SK-N-SH (cell line): Measurements from ENCODE around the gene ECSCR. TPM values are rescaled to one million over a fixed set of nuclear protein-coding genes. Genes with fewer than 3 reads are reported as not detected.

Source experiments
- CTCF ChIA-PET: fragments of 300-600, 350-600 bp; formaldehyde crosslinking; extraction: SDS; loops from one replicate; lab custom pipeline; 2021; lab: Yijun Ruan, JAX
- POLR2A ChIA-PET: fragments of 350-600 bp; sonication (Branson Sonifier 250); formaldehyde crosslinking; extraction: SDS; loops from one replicate; lab custom pipeline; 2020; ENCODE audit warnings: antibody characterized with exemption, inconsistent platforms; lab: Yijun Ruan, JAX
- DNase-seq: peaks from one replicate; pipeline ENCODE4 v3.0.0; 2012
- H2AFZ ChIP-seq: fragments of 200-600 bp; sonication (generic); 2 replicates; pipeline ENCODE4 v1.8.1; 2016; ENCODE audit warnings: antibody characterized with exemption, mild to moderate bottlenecking, low read depth
- H3F3A ChIP-seq: fragments of 200-600 bp; sonication (generic); replicated peaks from 2 replicates; pipeline ENCODE3; 2016; ENCODE audit warnings: antibody characterized with exemption, mild to moderate bottlenecking; ENCODE audit not compliant: insufficient read depth
- H3K27ac ChIP-seq, 2 experiments: fragments of 200-500 bp in 1 of 2; fragments of 200-600 bp in 1 of 2; sonication (Bioruptor generic) in 1 of 2; sonication (generic), shearing (Covaris generic) in 1 of 2; 2 replicates each; pipeline versions ENCODE4 v1.5.1 to v1.6.1; 2014 to 2016; ENCODE audit warnings: low read depth in 2 of 2, inconsistent platforms in 1 of 2, low read length in 1 of 2, mild to moderate bottlenecking in 1 of 2, mixed read lengths in 1 of 2
- H3K27me3 ChIP-seq: fragments of 200-600 bp; sonication (generic), shearing (Covaris generic); 2 replicates; pipeline ENCODE4 v1.6.1; 2016; ENCODE audit warnings: mixed run types; ENCODE audit not compliant: insufficient read depth
- H3K36me3 ChIP-seq, 2 experiments: fragments of 200-500 bp in 1 of 2; fragments of 200-600 bp in 1 of 2; sonication (Bioruptor generic) in 1 of 2; sonication (generic) in 1 of 2; replicated peaks in 1 of 2; 2 replicates each; pipeline versions ENCODE3 to v1.5.1; 2014 to 2016; ENCODE audit warnings: low read length in 1 of 2, mild to moderate bottlenecking in 1 of 2; ENCODE audit not compliant: insufficient read depth in 2 of 2, control insufficient read depth in 1 of 2
- H3K4me1 ChIP-seq, 2 experiments: fragments of 200-500 bp in 1 of 2; fragments of 200-600 bp in 1 of 2; sonication (Bioruptor generic) in 1 of 2; sonication (generic), shearing (Covaris generic) in 1 of 2; 2 replicates each; pipeline versions ENCODE4 v1.5.1 to v1.6.1; 2014 to 2016; ENCODE audit warnings: low read depth in 1 of 2, low read length in 1 of 2, mixed run types in 1 of 2; ENCODE audit not compliant: insufficient read depth in 2 of 2, control insufficient read depth in 1 of 2
- H3K4me2 ChIP-seq: fragments of 200-600 bp; sonication (generic), shearing (Covaris generic); 2 replicates; pipeline ENCODE4 v1.6.1; 2017; ENCODE audit warnings: mixed run types
- H3K4me3 ChIP-seq, 2 experiments: fragments of 200-500 bp in 1 of 2; fragments of 200-600 bp in 1 of 2; sonication (Bioruptor generic) in 1 of 2; sonication (generic), shearing (Covaris generic) in 1 of 2; 2 replicates each; pipeline versions ENCODE4 v1.5.1 to v1.8.1; 2014 to 2016; ENCODE audit warnings: low read depth in 2 of 2, inconsistent platforms in 1 of 2, low read length in 1 of 2, mild to moderate bottlenecking in 1 of 2, mixed read lengths in 1 of 2, moderate library complexity in 1 of 2
- H3K79me2 ChIP-seq: fragments of 200-600 bp; sonication (generic); 2 replicates; pipeline ENCODE4 v1.8.1; 2017; ENCODE audit warnings: mild to moderate bottlenecking; ENCODE audit not compliant: insufficient read depth
- H3K9ac ChIP-seq: fragments of 200-600 bp; sonication (generic); 2 replicates; pipeline ENCODE4 v1.6.1; 2017; ENCODE audit warnings: mixed run types
- H3K9me2 ChIP-seq: fragments of 200-600 bp; sonication (generic); 2 replicates; pipeline ENCODE4 v1.6.1; 2017; ENCODE audit warnings: mixed run types
- H3K9me3 ChIP-seq: fragments of 200-600 bp; sonication (generic); 2 replicates; pipeline ENCODE4 v1.6.1; 2017; ENCODE audit warnings: mixed run types, mild to moderate bottlenecking, moderate library complexity
- H4K20me1 ChIP-seq: fragments of 200-600 bp; sonication (generic); 2 replicates; pipeline ENCODE4 v1.6.1; 2017; ENCODE audit warnings: mild to moderate bottlenecking, mixed run types; ENCODE audit not compliant: insufficient read depth
- CHD2 ChIP-seq: fragments of 150-350 bp; IDR thresholded peaks from 2 replicates; pipeline ENCODE4 v1.6.1; 2018; ENCODE audit warnings: low read length; ENCODE audit not compliant: partially characterized antibody
- EP300 ChIP-seq, 2 experiments: IDR thresholded peaks; 2 replicates each; pipeline versions ENCODE4 v1.4.0 to v1.6.1; 2012; ENCODE audit warnings: borderline replicate concordance in 1 of 2, low read depth in 1 of 2, low read length in 1 of 2
- GABPA ChIP-seq: IDR thresholded peaks from 2 replicates; pipeline ENCODE4 v1.4.0; 2012; ENCODE audit warnings: low read depth, mild to moderate bottlenecking
- GATA2 ChIP-seq: sonication (generic); formaldehyde crosslinking; IDR thresholded peaks from 2 replicates; pipeline ENCODE4 v1.5.0; 2020; ENCODE audit warnings: mild to moderate bottlenecking, missing genetic modification reagents
- NRF1 ChIP-seq: IDR thresholded peaks from 2 replicates; pipeline ENCODE4 v1.6.1; 2012; ENCODE audit warnings: low read depth, mild to moderate bottlenecking, low read length
- RAD21 ChIP-seq: IDR thresholded peaks from 2 replicates; pipeline ENCODE4 v1.6.1; 2012; ENCODE audit warnings: mild to moderate bottlenecking, low read length
- RXRA ChIP-seq: IDR thresholded peaks from 2 replicates; pipeline ENCODE4 v1.4.0; 2012; ENCODE audit warnings: low read depth, mild to moderate bottlenecking, borderline replicate concordance
- SIN3A ChIP-seq: IDR thresholded peaks from 2 replicates; pipeline ENCODE4 v1.6.1; 2012; ENCODE audit warnings: low read depth, mild to moderate bottlenecking, low read length, moderate library complexity, borderline replicate concordance
- SMC3 ChIP-seq: IDR thresholded peaks from 2 replicates; pipeline ENCODE4 v1.6.1; 2012; ENCODE audit warnings: low read depth, low read length, improper control_type of control experiment
- TCF12 ChIP-seq: IDR thresholded peaks from 2 replicates; pipeline ENCODE4 v1.4.0; 2012
- YY1 ChIP-seq: IDR thresholded peaks from 2 replicates; pipeline ENCODE4 v1.4.0; 2012; ENCODE audit warnings: low read depth, mild to moderate bottlenecking
- WGBS: methylation state at CpG from one replicate; pipeline ENCODE4 v1.1.6; 2017; ENCODE audit warnings: low lambda C conversion rate; 5-methylcytosine and 5-hydroxymethylcytosine counted together
- polyA plus RNA-seq, 3 experiments: library from polyadenylated mRNA; depleted of rRNA; stranded (reverse); fragments of >200 nt; gene quantifications; 2 replicates each; pipeline ENCODE4 v1.2.3, GENCODE V29; 2012
- TF ChIP-seq, protein P1 (sequence below): fragments of 200-600 bp; sonication (generic); IDR thresholded peaks from 2 replicates; pipeline ENCODE4 v1.6.1; 2017; ENCODE audit warnings: antibody characterized with exemption, mild to moderate bottlenecking, moderate library complexity
- TF ChIP-seq, protein P2 (sequence below): fragments of 150-350 bp; IDR thresholded peaks from 2 replicates; pipeline ENCODE4 v1.6.1; 2016; ENCODE audit warnings: mild to moderate bottlenecking, low read depth, low read length
- TF ChIP-seq, protein P3 (sequence below): IDR thresholded peaks from 2 replicates; pipeline ENCODE4 v1.6.1; 2012; ENCODE audit warnings: mild to moderate bottlenecking, low read depth, low read length, moderate library complexity

The ECSCR gene
- polyA plus RNA-seq, 1 of the 3 experiments (the other 2 are of a cell fraction), result 10.9 TPM

DNA sequence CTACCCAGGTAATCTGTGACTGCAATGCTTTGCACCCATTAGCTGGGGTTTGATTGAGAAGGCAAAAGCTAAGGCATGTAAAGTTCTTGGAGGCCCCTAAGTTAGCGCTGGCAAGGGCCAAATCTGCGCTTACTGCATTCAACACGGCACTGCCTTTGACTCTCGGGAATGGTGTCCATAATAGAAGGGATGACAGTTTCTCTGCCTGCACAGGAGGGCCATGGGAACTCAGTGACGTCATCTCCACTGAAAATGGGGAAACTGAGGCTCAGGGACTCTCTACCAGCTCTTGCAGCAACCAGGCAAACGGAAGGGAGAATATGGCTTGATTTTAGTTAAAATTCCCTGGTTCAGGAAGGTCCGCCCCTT, 59.1 kb downstream of the ECSCR start:
- 16% methylated on average over 7 of the region's 7 CpGs for WGBS
- Histone ChIP-seq H3K4me3 (peak overlapping the region; percentile 57 to 66), H3K9me2 (no peaks in the 10 kb centered on the region), H3K4me1 (peaks cover 0 to 13% of the 10 kb centered on the region in 2 experiments; a peak in 1 of 4 replicates), H3K36me3 (peaks cover 0 to 2% of the 10 kb centered on the region in 2 experiments), H4K20me1 (no peaks in the 10 kb centered on the region), H3K9ac (peak overlapping the region; percentile 74), H2AFZ (peak overlapping the region; percentile 82), H3K27me3 (no peaks in the 10 kb centered on the region), H3K9me3 (no peaks in the 10 kb centered on the region), H3K79me2 (no peaks in the 10 kb centered on the region), H3K27ac (peak overlapping the region; percentile 94 to 95), H3K4me2 (peak overlapping the region; percentile 76), H3F3A (peaks cover 8% of the 10 kb centered on the region)
- CTCF ChIA-PET, result interaction anchor here (1.1 to 3.4 kb wide), 6 partner anchors 11 to 939 kb away, joined by 3 to 29 read pairs (median 7); partner anchors contain the start of genes DNAJC18, MZB1 and PROB1
- POLR2A ChIA-PET, result interaction anchor here (0.5 to 1.1 kb wide), 4 partner anchors 9 to 301 kb away, joined by 3 to 5 read pairs (median 4); partner anchors contain the start of genes DNAJC18 and PROB1
- TF ChIP-seq EP300 (IDR thresholded peaks at IDR 0.05; ENCODE audit: borderline replicate concordance in 1 of 2, low read depth in 1 of 2, low read length in 1 of 2), result no peak
- no peak for DNase-seq

DNA sequence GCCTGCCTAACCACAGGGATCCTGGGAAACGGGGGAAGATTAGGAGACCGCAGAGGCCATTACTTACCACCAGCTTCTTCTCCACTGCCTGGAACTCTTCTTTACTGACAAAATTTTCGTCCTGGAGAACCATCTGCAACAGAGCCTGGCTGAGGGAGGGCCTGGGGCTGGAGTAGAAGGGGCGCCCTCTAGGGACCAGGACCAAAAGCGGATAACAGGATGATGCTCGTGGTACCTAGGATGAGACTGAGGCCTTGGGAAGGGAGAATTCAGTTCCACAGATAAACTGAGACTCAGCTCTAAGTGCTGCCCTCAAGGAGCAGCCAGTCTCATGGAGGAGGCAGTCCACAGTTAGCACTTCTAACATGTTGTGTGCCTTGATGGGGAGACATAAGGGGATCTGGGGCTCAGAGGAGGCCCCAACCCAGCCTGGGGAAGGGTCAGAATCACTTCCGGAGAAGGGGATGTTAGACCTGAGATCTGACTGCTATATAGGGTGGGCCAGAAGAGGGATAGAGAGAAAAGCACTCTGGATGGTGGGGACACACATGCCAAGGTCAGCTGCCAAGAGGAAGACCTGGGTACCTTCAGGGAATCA, 59.9 kb downstream of the ECSCR start:
- TF ChIP-seq SMC3 (no peak), RAD21 (peak; percentile 34; the same call in 1 of the 2 replicates), NRF1 (no peak)
- TF ChIP-seq, protein P1, sequence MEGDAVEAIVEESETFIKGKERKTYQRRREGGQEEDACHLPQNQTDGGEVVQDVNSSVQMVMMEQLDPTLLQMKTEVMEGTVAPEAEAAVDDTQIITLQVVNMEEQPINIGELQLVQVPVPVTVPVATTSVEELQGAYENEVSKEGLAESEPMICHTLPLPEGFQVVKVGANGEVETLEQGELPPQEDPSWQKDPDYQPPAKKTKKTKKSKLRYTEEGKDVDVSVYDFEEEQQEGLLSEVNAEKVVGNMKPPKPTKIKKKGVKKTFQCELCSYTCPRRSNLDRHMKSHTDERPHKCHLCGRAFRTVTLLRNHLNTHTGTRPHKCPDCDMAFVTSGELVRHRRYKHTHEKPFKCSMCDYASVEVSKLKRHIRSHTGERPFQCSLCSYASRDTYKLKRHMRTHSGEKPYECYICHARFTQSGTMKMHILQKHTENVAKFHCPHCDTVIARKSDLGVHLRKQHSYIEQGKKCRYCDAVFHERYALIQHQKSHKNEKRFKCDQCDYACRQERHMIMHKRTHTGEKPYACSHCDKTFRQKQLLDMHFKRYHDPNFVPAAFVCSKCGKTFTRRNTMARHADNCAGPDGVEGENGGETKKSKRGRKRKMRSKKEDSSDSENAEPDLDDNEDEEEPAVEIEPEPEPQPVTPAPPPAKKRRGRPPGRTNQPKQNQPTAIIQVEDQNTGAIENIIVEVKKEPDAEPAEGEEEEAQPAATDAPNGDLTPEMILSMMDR, result peak; percentile 52
- Histone ChIP-seq H3K9ac (no peak overlapping the region), H4K20me1 (no peaks in the 10 kb centered on the region), H3K9me2 (no peaks in the 10 kb centered on the region), H3K36me3 (peaks cover 0 to 2% of the 10 kb centered on the region in 2 experiments), H3K27ac (peak overlapping the region in 1 of 2 experiments; percentile 94; a peak in 1 of 4 replicates), H3K4me2 (peak overlapping the region; percentile 76), H2AFZ (no peak overlapping the region), H3K4me3 (no peak overlapping the region), H3K9me3 (no peaks in the 10 kb centered on the region), H3K79me2 (no peaks in the 10 kb centered on the region), H3K27me3 (no peaks in the 10 kb centered on the region), H3F3A (peaks cover 8% of the 10 kb centered on the region), H3K4me1 (peaks cover 0 to 13% of the 10 kb centered on the region in 2 experiments; a peak in 1 of 4 replicates)
- CTCF ChIA-PET, result interaction anchor here (0.8 to 3.4 kb wide), 9 partner anchors 9 to 938 kb away, joined by 3 to 29 read pairs (median 5); partner anchors contain the start of genes DNAJC18, MZB1 and PROB1
- POLR2A ChIA-PET, result no interaction called here
- 84% methylated on average over 7 of the region's 7 CpGs for WGBS
- no peak for DNase-seq

DNA sequence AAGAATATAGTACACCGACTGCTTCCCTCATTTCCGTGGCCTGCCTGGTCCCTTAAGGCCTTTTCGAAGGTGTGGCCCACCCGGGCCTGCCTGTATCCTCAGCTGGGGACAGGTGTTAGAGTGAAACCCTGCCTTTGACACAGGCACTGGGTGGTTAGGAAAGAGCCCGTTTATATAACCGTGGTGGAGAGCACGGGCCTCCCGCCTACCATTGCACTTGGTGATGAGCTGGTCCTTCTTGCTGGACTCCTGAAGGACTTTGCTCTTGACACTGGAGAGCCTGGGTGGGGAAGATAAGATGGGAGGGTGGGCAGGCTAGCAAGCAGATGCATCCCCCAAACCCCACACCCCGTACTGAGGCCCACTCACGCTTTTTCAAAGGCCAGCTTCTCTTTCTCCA, 61.0 kb downstream of the ECSCR start:
- H3K9me3 ChIP-seq, result no peaks in the 10 kb centered on the region
- peaks cover 0 to 13% of the 10 kb centered on the region in 2 experiments; a peak in 1 of 4 replicates for H3K4me1 ChIP-seq
- H2AFZ ChIP-seq, result no peak overlapping the region
- H3K9ac ChIP-seq, result no peak overlapping the region
- H4K20me1 ChIP-seq, result no peaks in the 10 kb centered on the region
- H3K9me2 ChIP-seq, result no peaks in the 10 kb centered on the region
- H3K4me3 ChIP-seq, result no peak overlapping the region
- H3K4me2 ChIP-seq, result no peak overlapping the region
- H3K36me3 ChIP-seq, result peaks cover 0 to 2% of the 10 kb centered on the region in 2 experiments
- no peak overlapping the region for H3K27ac ChIP-seq
- no peak for DNase-seq
- 95% methylated on average over 10 of the region's 10 CpGs for WGBS
- peaks cover 8% of the 10 kb centered on the region for H3F3A ChIP-seq
- ChIA-PET CTCF (interaction anchor here (0.8 to 1.6 kb wide), 4 partner anchors 10 to 21 kb away, joined by 3 to 5 read pairs (median 4); no protein-coding TSS in a partner anchor), POLR2A (no interaction called here)
- no peaks in the 10 kb centered on the region for H3K27me3 ChIP-seq
- H3K79me2 ChIP-seq, result no peaks in the 10 kb centered on the region
- no peak for TF ChIP-seq RXRA
- TF ChIP-seq, protein P2, sequence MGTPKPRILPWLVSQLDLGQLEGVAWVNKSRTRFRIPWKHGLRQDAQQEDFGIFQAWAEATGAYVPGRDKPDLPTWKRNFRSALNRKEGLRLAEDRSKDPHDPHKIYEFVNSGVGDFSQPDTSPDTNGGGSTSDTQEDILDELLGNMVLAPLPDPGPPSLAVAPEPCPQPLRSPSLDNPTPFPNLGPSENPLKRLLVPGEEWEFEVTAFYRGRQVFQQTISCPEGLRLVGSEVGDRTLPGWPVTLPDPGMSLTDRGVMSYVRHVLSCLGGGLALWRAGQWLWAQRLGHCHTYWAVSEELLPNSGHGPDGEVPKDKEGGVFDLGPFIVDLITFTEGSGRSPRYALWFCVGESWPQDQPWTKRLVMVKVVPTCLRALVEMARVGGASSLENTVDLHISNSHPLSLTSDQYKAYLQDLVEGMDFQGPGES, result no peak
- TF ChIP-seq GABPA, result no peak
- TF ChIP-seq, protein P3, sequence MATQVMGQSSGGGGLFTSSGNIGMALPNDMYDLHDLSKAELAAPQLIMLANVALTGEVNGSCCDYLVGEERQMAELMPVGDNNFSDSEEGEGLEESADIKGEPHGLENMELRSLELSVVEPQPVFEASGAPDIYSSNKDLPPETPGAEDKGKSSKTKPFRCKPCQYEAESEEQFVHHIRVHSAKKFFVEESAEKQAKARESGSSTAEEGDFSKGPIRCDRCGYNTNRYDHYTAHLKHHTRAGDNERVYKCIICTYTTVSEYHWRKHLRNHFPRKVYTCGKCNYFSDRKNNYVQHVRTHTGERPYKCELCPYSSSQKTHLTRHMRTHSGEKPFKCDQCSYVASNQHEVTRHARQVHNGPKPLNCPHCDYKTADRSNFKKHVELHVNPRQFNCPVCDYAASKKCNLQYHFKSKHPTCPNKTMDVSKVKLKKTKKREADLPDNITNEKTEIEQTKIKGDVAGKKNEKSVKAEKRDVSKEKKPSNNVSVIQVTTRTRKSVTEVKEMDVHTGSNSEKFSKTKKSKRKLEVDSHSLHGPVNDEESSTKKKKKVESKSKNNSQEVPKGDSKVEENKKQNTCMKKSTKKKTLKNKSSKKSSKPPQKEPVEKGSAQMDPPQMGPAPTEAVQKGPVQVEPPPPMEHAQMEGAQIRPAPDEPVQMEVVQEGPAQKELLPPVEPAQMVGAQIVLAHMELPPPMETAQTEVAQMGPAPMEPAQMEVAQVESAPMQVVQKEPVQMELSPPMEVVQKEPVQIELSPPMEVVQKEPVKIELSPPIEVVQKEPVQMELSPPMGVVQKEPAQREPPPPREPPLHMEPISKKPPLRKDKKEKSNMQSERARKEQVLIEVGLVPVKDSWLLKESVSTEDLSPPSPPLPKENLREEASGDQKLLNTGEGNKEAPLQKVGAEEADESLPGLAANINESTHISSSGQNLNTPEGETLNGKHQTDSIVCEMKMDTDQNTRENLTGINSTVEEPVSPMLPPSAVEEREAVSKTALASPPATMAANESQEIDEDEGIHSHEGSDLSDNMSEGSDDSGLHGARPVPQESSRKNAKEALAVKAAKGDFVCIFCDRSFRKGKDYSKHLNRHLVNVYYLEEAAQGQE, result no peak
- no peak for TF ChIP-seq TCF12
- no peak for TF ChIP-seq GATA2
- no peak for TF ChIP-seq YY1
- TF ChIP-seq SIN3A, result no peak
- TF ChIP-seq CHD2, result no peak
